Liver (tissue), 9 donors: ENCODE data around the gene FAM241B. TPM values are rescaled to one million over a fixed set of nuclear protein-coding genes. Genes with fewer than 3 reads are reported as not detected.

ENCODE experiments used
- DNase-seq: peaks from one replicate; pipeline ENCODE4 v3.0.0-alpha.2; 2017; ENCODE audit warnings: low spot score
- H3K27ac ChIP-seq, 2 donors: one replicate each; pipeline ENCODE4 v1.7.0; 2013; ENCODE audit warnings: inconsistent platforms in 2 of 2, low read length in 2 of 2, control low read depth in 1 of 2, low read depth in 1 of 2, mild to moderate bottlenecking in 1 of 2
- H3K27me3 ChIP-seq, 4 donors: one replicate each; pipeline versions ENCODE4 v1.6.1 to v1.7.0; 2013; ENCODE audit warnings: low read length in 3 of 4, inconsistent platforms in 1 of 4, mild to moderate bottlenecking in 1 of 4, moderate library complexity in 1 of 4; ENCODE audit not compliant: control insufficient read depth in 4 of 4, insufficient read depth in 4 of 4
- H3K36me3 ChIP-seq, 4 donors: one replicate each; pipeline versions ENCODE4 v1.6.1 to v1.7.0; 2013; ENCODE audit warnings: low read length in 3 of 4, mild to moderate bottlenecking in 3 of 4, low read depth in 1 of 4, moderate library complexity in 1 of 4; ENCODE audit not compliant: control insufficient read depth in 4 of 4, insufficient read depth in 3 of 4
- H3K4me1 ChIP-seq, 4 donors: one replicate each; pipeline versions ENCODE4 v1.6.1 to v1.7.0; 2013; ENCODE audit warnings: low read length in 3 of 4, mild to moderate bottlenecking in 3 of 4, moderate library complexity in 1 of 4; ENCODE audit not compliant: control insufficient read depth in 4 of 4, insufficient read depth in 4 of 4
- H3K4me3 ChIP-seq, 3 donors: one replicate each; pipeline versions ENCODE4 v1.6.1 to v1.7.0; 2013; ENCODE audit warnings: low read length in 3 of 3, control low read depth in 1 of 3, low read depth in 1 of 3, mild to moderate bottlenecking in 1 of 3
- H3K9ac ChIP-seq, 2 donors: one replicate each; pipeline ENCODE4 v1.7.0; 2013; ENCODE audit warnings: low read length in 2 of 2, mild to moderate bottlenecking in 2 of 2, moderate library complexity in 2 of 2, control low read depth in 1 of 2, low read depth in 1 of 2
- H3K9me3 ChIP-seq, 4 donors: one replicate each; pipeline versions ENCODE4 v1.6.1 to v1.7.0; 2013; ENCODE audit warnings: low read length in 3 of 4; ENCODE audit not compliant: control insufficient read depth in 4 of 4
- EGR1 ChIP-seq, 2 donors: IDR thresholded peaks; 2 replicates each; pipeline ENCODE4 v1.6.1; 2016 to 2018; ENCODE audit warnings: antibody characterized with exemption in 2 of 2, low read depth in 2 of 2
- FOXA1 ChIP-seq: IDR thresholded peaks from 2 replicates; pipeline ENCODE4 v1.6.1; 2016; ENCODE audit warnings: antibody characterized with exemption
- GABPA ChIP-seq, 2 donors: IDR thresholded peaks in 1 of 2; conservative IDR thresholded peaks in 1 of 2; 2 replicates each; pipeline ENCODE4 v1.6.1; 2016; ENCODE audit warnings: antibody characterized with exemption in 2 of 2, mild to moderate bottlenecking in 1 of 2, moderate library complexity in 1 of 2
- HNF4G ChIP-seq: IDR thresholded peaks from 2 replicates; pipeline ENCODE4 v1.6.1; 2016; ENCODE audit warnings: antibody characterized with exemption
- JUND ChIP-seq, 2 donors: IDR thresholded peaks; 2 replicates each; pipeline ENCODE4 v1.6.1; 2016; ENCODE audit warnings: antibody characterized with exemption in 2 of 2
- NR2F2 ChIP-seq: IDR thresholded peaks from 2 replicates; pipeline ENCODE4 v1.6.1; 2016; ENCODE audit warnings: antibody characterized with exemption
- RAD21 ChIP-seq, 2 donors: IDR thresholded peaks; 2 replicates each; pipeline ENCODE4 v1.6.1; 2016; ENCODE audit warnings: antibody characterized with exemption in 2 of 2, mild to moderate bottlenecking in 2 of 2
- RXRA ChIP-seq, 2 donors: IDR thresholded peaks; 2 replicates each; pipeline ENCODE4 v1.6.1; 2017 to 2018; ENCODE audit warnings: antibody characterized with exemption in 2 of 2, mild to moderate bottlenecking in 1 of 2
- SP1 ChIP-seq: IDR thresholded peaks from 2 replicates; pipeline ENCODE4 v1.6.1; 2018; ENCODE audit warnings: antibody characterized with exemption, mild to moderate bottlenecking
- TAF1 ChIP-seq: conservative IDR thresholded peaks from 2 replicates; pipeline ENCODE4 v1.6.1; 2016; ENCODE audit warnings: antibody characterized with exemption, mild to moderate bottlenecking
- WGBS: extraction: QIAGEN DNeasy Blood & Tissue Kit; methylation state at CpG from one replicate; pipeline ENCODE4 v1.1.7; 2013; 5-methylcytosine and 5-hydroxymethylcytosine counted together
- polyA plus RNA-seq, 2 donors: library from polyadenylated mRNA; stranded (reverse) in 1 of 2; unstranded in 1 of 2; fragments of 200-250 nt in 1 of 2; fragments of >200 nt in 1 of 2; fragmentation: Nextera tagmentation in 1 of 2; extraction: Ambion mirVana in 1 of 2; gene quantifications; one replicate each; pipeline versions ENCODE4 v1.2.1 to v1.2.3, GENCODE V29; 2013 to 2015
- total RNA-seq, 2 donors: library from RNA; depleted of rRNA; stranded (reverse); fragments of >200 nt; gene quantifications; one replicate each; pipeline ENCODE4 v1.2.3, GENCODE V29; 2014
- TF ChIP-seq, protein P1 (sequence below): IDR thresholded peaks from 2 replicates; pipeline ENCODE4 v1.6.1; 2016; ENCODE audit warnings: antibody characterized with exemption
- TF ChIP-seq, protein P2 (sequence below): IDR thresholded peaks from 2 replicates; pipeline ENCODE4 v1.6.1; 2016; ENCODE audit warnings: antibody characterized with exemption
- TF ChIP-seq, protein P3 (sequence below): IDR thresholded peaks from 2 replicates; pipeline ENCODE4 v1.6.1; 2016; ENCODE audit warnings: antibody characterized with exemption
- TF ChIP-seq, protein P4 (sequence below): IDR thresholded peaks from 2 replicates; pipeline ENCODE4 v1.6.1; 2016; ENCODE audit warnings: antibody characterized with exemption, mild to moderate bottlenecking
- donor health status: healthy.
- donor health status: healthy.
- donor health status: healthy.
- donor health status: healthy.
- donor health status: healthy.

Gene FAM241B
- total and polyA plus RNA-seq, 4 donors: 0.84 to 2.5 (median 1.7) TPM

DNA sequence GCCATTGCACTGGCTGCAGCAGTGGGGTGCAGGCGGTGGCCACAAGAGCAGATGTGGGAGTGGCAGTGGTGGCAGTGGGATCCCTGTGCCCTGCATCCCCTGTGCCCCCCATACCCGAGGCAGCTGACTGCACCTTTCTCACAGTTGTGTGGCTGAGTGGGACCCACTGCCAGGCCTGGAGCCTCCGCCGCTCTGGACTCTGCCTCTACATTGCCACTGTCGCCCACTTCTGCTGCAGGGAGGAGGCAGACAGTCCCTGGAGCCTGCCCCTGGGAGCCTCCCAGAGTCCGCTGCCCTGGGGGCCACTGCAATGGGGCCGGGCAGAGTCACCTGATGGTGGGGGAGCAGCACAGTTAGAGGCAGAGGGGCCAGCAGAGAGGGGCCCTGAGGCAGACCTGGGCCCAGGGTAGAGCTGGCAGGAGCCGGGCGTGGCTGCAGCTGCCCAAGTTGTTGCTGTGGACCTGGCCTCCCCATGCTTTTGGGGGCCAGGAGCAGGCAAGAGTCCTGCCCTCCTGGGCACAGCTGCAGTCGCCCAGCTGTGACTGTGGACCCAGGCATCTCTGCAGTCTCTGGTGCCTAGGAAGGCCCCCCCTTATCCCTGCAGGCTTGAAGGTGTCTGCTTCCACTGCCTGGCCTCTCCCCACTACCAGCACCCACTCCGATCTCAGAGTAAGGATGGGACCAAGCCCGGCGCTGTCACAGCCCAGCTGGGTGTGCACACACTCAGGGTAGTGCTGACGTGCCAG is 22.2 kb downstream of the FAM241B start:
- H3K27me3 ChIP-seq: no peaks in the 10 kb centered on the region
- no peak overlapping the region for H3K27ac ChIP-seq
- TF ChIP-seq JUND (IDR thresholded peaks at IDR 0.05): no peak
- TF ChIP-seq, protein P1, sequence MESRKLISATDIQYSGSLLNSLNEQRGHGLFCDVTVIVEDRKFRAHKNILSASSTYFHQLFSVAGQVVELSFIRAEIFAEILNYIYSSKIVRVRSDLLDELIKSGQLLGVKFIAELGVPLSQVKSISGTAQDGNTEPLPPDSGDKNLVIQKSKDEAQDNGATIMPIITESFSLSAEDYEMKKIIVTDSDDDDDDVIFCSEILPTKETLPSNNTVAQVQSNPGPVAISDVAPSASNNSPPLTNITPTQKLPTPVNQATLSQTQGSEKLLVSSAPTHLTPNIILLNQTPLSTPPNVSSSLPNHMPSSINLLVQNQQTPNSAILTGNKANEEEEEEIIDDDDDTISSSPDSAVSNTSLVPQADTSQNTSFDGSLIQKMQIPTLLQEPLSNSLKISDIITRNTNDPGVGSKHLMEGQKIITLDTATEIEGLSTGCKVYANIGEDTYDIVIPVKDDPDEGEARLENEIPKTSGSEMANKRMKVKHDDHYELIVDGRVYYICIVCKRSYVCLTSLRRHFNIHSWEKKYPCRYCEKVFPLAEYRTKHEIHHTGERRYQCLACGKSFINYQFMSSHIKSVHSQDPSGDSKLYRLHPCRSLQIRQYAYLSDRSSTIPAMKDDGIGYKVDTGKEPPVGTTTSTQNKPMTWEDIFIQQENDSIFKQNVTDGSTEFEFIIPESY: no peak
- TF ChIP-seq, protein P2, sequence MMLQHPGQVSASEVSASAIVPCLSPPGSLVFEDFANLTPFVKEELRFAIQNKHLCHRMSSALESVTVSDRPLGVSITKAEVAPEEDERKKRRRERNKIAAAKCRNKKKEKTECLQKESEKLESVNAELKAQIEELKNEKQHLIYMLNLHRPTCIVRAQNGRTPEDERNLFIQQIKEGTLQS: no peak
- TF ChIP-seq NR2F2: no peak
- TF ChIP-seq, protein P3, sequence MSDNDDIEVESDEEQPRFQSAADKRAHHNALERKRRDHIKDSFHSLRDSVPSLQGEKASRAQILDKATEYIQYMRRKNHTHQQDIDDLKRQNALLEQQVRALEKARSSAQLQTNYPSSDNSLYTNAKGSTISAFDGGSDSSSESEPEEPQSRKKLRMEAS: no peak
- TF ChIP-seq FOXA1: no peak
- TF ChIP-seq RAD21 (IDR thresholded peaks at IDR 0.05): no peak
- no peak for TF ChIP-seq SP1
- TF ChIP-seq EGR1 (IDR thresholded peaks at IDR 0.05; ENCODE audit: low read depth in 2 of 2): no peak
- no peak for TF ChIP-seq HNF4G
- TF ChIP-seq, protein P4, sequence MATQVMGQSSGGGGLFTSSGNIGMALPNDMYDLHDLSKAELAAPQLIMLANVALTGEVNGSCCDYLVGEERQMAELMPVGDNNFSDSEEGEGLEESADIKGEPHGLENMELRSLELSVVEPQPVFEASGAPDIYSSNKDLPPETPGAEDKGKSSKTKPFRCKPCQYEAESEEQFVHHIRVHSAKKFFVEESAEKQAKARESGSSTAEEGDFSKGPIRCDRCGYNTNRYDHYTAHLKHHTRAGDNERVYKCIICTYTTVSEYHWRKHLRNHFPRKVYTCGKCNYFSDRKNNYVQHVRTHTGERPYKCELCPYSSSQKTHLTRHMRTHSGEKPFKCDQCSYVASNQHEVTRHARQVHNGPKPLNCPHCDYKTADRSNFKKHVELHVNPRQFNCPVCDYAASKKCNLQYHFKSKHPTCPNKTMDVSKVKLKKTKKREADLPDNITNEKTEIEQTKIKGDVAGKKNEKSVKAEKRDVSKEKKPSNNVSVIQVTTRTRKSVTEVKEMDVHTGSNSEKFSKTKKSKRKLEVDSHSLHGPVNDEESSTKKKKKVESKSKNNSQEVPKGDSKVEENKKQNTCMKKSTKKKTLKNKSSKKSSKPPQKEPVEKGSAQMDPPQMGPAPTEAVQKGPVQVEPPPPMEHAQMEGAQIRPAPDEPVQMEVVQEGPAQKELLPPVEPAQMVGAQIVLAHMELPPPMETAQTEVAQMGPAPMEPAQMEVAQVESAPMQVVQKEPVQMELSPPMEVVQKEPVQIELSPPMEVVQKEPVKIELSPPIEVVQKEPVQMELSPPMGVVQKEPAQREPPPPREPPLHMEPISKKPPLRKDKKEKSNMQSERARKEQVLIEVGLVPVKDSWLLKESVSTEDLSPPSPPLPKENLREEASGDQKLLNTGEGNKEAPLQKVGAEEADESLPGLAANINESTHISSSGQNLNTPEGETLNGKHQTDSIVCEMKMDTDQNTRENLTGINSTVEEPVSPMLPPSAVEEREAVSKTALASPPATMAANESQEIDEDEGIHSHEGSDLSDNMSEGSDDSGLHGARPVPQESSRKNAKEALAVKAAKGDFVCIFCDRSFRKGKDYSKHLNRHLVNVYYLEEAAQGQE: no peak
- no peak for TF ChIP-seq GABPA (IDR thresholded peaks at IDR 0.05 in 1 of 2, conservative IDR thresholded peaks at IDR 0.05 in 1 of 2)
- TF ChIP-seq TAF1: no peak
- TF ChIP-seq RXRA (IDR thresholded peaks at IDR 0.05): no peak
- H3K9me3 ChIP-seq: no peaks in the 10 kb centered on the region
- no peak for DNase-seq
- peaks cover 0 to 2% (median 0%) of the 10 kb centered on the region in 4 donors for H3K4me1 ChIP-seq
- 93% methylated on average over 14 of the region's 14 CpGs for WGBS
- H3K9ac ChIP-seq: no peak overlapping the region
- no peaks in the 10 kb centered on the region for H3K36me3 ChIP-seq
- no peak overlapping the region for H3K4me3 ChIP-seq

DNA sequence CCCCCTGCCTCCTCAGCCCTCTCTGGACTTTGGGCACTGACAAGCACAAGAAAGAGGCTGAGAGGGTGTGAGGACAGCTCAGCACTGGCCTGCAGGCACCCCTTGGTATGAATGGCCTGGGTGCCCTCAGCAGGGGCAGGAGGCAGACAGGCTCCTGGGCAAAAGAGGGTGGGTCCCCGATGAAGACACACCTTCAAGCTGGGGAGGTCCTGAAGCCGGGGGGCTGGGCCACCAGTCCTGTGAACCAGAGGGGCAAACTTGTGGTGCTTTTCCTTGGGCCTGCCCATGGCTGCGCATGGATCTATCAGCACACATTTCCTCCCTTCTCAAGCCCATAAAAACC is 22.8 kb downstream of the FAM241B start:
- Histone ChIP-seq H3K9ac (no peak overlapping the region), H3K27ac (no peak overlapping the region), H3K4me1 (peaks cover 0 to 2% (median 0%) of the 10 kb centered on the region in 4 donors), H3K36me3 (no peaks in the 10 kb centered on the region), H3K27me3 (no peaks in the 10 kb centered on the region), H3K9me3 (no peaks in the 10 kb centered on the region), H3K4me3 (no peak overlapping the region)
- TF ChIP-seq FOXA1: no peak
- DNase-seq: no peak
- WGBS: 93% methylated on average over 3 of the region's 3 CpGs
